Effector CD8-positive, alpha-beta T cell (primary cell): ENCODE results near the gene MACROD1.

Source experiments
- DNase-seq: peaks from one replicate; lab custom pipeline; 2025; lab: John Stamatoyannopoulos, UW

MACROD1 gene

GRCh38 chr11:64113462-64113780, 52.5 kb downstream of the MACROD1 start:
- no peak for DNase-seq

GRCh38 chr11:64112771-64113461, 53.0 kb downstream of the MACROD1 start:
- no peak for DNase-seq

- DNase-seq: no peak
Observed at GRCh38 chr11:64110465-64111375, 55.2 kb downstream of the MACROD1 start.

GRCh38 chr11:64109332-64109731, 56.6 kb downstream of the MACROD1 start:
- DNase-seq: no peak

- DNase-seq: no peak
Observed at GRCh38 chr11:64107303-64107702, 58.6 kb downstream of the MACROD1 start.

GRCh38 chr11:64104632-64105031, 61.3 kb downstream of the MACROD1 start:
- no peak for DNase-seq

GRCh38 chr11:64103277-64103985, 62.5 kb downstream of the MACROD1 start:
- no peak for DNase-seq

GRCh38 chr11:64102005-64102738, 63.7 kb downstream of the MACROD1 start:
- no peak for DNase-seq

- no peak for DNase-seq
Observed at GRCh38 chr11:64101461-64101860, 64.5 kb downstream of the MACROD1 start.

GRCh38 chr11:64100782-64101353, 65.0 kb downstream of the MACROD1 start:
- no peak for DNase-seq

- no peak for DNase-seq
Observed at GRCh38 chr11:64100360-64100759, 65.6 kb downstream of the MACROD1 start.

- no peak for DNase-seq
Observed at GRCh38 chr11:64099436-64099835, 66.5 kb downstream of the MACROD1 start.

GRCh38 chr11:64098318-64098831, 67.5 kb downstream of the MACROD1 start:
- no peak for DNase-seq

GRCh38 chr11:64097468-64098317, 68.2 kb downstream of the MACROD1 start:
- no peak for DNase-seq

GRCh38 chr11:64096835-64097234, 69.1 kb downstream of the MACROD1 start:
- no peak for DNase-seq

GRCh38 chr11:64095949-64096348, 70.0 kb downstream of the MACROD1 start:
- DNase-seq: no peak

GRCh38 chr11:64095273-64095817, 70.6 kb downstream of the MACROD1 start:
- DNase-seq: no peak

- DNase-seq: no peak
Observed at GRCh38 chr11:64094463-64095260, 71.3 kb downstream of the MACROD1 start.
